GM18507 (cell line): ENCODE results near the gene PLD6.
A peak's percentile ranks its signal among the peaks of the same experiment; 100 is the strongest.

Source experiments
- DNase-seq: peaks from one replicate; pipeline ENCODE4 v3.0.0; 2011; ENCODE audit warnings: low read depth; ENCODE audit not compliant: insufficient read length; ENCODE audit errors: extremely low spot score
- FAIRE-seq: peaks from 2 replicates; lab custom pipeline; 2011; peaks lifted over from hg19 to GRCh38; lab: Jason Lieb, UNC

Gene PLD6

DNA sequence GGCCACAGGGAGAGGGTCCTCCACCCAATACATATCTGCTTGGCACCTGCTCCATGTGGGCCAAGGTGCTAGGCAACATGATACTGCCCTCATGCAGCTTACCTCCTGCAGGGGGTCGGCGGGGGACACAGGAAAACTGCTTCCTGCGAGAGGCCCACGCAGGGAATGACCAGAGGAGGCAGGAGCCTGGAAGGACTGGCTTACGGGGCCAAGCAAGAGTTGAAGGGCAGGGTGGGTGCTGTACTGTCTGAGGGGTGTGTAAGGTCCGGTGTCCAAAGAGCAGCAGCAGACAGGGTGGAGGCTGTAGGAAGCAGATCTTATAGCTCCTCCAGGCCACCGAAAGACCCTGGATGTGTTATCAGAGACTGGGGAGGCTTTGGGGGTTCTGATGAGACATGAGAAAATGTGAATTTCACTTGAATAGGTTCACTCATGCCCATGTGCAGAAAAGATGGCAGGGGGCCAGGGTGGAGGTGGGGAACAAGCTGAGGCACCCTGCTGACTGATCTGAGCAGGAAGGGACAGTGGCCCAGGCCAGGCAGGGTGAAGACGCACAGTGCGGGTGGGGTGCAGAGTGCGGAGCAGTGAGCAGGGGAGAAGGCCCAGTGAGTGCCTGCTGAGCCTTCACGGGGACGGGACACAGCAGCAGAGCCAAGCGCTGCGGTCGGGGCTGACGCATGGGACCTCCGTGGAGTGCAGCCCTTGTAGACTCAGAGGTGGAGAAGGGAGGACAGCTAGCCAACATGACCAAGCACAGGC is 22.6 kb upstream of the PLD6 start:
- FAIRE-seq (no peak), DNase-seq (no peak)

DNA sequence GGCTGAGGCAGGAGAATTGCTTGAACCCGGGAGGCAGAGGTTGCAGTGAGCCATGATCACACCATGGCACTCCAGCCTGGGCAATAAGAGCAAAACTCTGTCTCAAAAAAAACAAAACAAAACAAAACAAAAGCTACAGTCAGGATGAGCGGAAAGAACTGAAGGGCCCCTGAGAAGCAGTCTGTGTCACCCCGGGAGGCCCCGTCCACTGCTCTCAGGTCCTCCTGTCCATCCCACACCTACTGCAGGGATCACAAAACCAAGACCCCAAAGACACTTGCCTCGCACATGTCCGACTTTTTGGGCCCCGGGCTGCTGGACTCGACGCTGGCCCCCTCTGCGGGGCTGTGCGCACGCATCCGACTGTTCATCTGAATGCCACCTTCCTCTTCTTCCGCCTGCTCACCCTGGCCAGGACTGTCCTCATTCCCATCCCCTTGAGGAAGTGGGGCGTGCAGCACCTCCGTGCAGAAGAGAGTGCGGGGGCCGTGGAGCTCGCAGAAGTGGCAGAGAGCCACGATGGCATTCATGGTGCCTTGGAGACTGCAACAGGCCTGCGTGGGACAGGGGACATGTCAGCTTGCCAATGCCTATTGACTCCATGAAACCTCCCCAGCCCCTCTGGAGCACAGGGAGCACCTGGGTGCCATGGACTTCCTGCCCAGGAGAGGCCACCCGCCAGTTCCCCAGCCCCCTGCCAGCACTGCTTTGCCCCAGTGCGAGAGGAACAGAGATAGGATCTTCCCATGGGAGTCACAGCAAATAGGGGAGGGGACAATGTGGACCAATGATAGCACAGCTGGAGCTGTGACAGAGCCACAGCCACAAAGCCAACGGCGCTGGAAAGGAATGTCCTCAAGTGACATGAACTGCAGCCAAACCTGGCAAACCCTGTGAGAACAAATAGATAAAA is 21.7 kb upstream of the PLD6 start:
- no peak for DNase-seq
- no peak for FAIRE-seq

DNA sequence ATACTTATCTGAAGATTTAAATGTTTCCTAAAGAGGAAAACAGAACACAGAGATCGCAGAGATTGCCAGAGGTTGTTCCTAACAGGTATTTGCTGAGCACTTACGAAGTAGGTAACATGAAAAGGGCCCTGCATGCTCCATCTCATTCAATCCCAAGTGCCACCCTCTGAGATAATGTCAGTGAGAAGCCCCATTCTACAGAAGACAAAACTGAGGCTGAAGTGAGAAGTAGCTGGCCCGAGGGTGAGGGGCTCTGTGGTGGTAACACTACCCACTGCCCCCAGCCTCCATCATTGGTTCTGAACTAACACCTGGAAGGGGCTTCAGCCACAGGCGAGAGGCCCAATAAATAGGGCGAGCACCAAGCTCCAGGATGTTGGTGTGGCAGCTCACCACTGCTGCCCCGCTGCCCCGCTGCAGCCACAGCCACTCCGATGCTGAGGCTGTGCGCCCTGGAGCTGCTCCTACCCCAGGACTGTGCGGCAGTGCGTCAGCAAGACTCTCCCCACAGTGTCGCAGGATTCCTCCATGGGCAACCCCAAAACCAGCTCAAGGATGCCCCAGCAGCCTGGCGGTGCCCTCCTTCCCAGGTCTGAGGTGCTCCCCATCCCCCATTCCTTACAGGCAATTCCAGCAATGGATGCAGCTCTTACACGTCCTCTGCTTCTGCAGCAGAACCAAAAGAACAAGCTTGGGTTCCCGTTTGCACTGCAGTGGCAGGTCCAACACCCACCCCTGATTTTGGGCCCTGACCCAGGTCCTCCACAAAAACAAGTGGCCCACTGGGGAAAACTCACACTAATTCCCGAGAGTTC is 20.5 kb upstream of the PLD6 start:
- FAIRE-seq (no peak), DNase-seq (no peak)

GRCh38 chr17:17225901-17226300 is 19.8 kb upstream of the PLD6 start:
- DNase-seq, result no peak
- FAIRE-seq, result no peak

DNA sequence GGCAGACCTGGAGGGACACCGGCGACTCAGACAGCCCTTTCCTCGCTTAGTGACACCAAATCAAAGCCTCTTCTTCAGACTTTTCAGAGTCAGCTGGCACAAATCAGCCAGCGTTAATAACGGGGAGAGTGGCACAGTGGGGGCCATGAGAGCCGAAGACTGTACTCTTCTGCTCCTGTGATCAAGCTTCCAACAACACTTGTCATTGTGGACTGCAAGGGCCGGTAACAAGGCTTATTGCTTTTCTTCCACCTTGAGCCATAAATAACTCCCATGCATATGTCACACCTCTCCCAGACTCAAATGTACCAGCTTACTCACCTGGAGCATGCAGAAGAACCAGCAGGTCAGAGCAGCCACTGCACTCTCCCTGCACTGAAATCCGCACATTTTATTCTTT is 18.0 kb upstream of the PLD6 start:
- FAIRE-seq (no peak), DNase-seq (no peak)

GRCh38 chr17:17223736-17224135 is 17.6 kb upstream of the PLD6 start:
- FAIRE-seq (no peak), DNase-seq (no peak)

DNA sequence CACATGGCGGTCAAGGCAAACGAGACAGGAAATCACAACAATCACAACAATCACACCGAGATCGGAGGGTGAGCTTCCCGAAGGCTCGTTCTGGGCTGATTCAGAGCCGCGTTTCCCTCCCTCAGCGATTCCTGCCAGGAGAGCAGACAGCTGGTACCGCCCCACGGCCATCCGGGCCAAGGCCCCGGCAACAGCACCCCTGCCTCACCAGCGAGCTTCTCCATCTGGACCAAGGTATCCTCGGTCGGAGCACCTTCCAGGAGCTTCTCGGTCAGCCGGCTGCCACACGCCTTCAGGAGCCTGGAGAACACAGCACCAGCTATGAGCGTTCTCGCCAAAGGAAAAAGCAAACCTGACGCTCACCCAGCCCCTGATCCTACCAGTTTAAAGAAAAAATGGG is 15.2 kb upstream of the PLD6 start:
- FAIRE-seq (no peak), DNase-seq (no peak)

GRCh38 chr17:17220529-17220928 is 14.4 kb upstream of the PLD6 start:
- no peak for DNase-seq
- FAIRE-seq, result no peak

- FAIRE-seq (no peak), DNase-seq (no peak)
These were observed 11.9 kb upstream of the PLD6 start for GRCh38 chr17:17217995-17218394.

DNA sequence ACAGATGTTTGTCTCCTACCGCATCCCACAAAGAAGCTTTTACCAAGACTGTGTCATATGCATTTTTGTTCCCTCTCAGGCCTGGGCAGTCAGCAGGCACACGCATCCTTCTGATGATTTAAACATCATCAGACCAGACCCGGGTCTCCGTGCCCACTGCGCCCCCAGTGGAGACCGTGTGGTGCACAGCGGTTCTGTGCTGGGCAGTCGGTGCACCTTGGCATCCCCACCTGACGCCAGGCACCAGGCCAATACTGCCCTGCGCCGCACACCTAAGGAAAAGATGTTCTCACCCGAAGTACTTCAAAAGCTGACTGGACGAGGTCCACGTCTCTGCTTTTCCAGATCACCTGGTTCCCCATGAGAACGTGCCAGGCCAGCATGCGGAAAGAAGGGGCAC is 10.6 kb upstream of the PLD6 start:
- DNase-seq (no peak), FAIRE-seq (no peak)

- DNase-seq, result no peak
- FAIRE-seq, result no peak
These were observed 10.1 kb upstream of the PLD6 start for GRCh38 chr17:17216236-17216635.

GRCh38 chr17:17215575-17215974 is 9.4 kb upstream of the PLD6 start:
- DNase-seq (no peak), FAIRE-seq (no peak)

- FAIRE-seq (no peak), DNase-seq (no peak)
These were observed 8.7 kb upstream of the PLD6 start for GRCh38 chr17:17214646-17215436.

DNA sequence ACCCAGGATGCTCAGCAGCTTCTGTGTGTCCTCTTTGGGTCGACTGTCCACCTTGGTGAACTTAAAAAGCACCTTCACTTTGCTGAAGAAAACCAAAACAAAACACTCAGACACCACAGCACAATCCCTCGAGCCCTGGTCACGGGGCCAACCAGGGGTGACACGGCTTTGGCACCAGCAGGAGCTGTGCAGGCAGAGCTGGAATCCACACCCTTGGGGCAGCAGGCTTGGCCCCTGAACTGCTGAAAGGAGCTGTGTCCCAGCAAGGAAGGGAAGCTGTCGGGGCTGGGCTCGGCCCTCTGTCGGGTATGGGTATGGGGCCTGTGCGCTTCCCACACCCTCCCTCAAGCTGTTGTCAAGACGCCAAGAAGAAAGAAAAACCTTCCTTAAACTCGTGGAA is 7.6 kb upstream of the PLD6 start:
- DNase-seq (no peak), FAIRE-seq (no peak)

DNA sequence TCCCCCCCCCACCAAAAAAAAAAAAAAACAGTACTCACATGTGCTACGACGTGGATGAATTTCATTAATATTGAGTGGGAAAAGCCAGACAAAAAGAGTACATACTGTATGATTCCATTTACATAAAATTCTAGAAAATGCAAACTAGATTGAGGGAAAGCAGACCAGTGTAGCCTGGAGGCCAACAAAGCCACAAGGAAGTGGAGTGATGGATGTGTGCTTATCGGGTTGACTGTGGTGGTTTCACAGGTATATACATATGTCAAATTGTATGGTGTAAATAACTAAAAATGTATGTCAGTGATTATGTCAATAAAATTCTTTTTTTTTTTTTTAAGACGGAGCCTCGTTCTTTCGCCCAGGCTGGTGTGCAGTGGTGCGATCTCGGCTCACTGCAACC is 1.9 kb upstream of the PLD6 start:
- no peak for DNase-seq
- FAIRE-seq, result no peak

DNA sequence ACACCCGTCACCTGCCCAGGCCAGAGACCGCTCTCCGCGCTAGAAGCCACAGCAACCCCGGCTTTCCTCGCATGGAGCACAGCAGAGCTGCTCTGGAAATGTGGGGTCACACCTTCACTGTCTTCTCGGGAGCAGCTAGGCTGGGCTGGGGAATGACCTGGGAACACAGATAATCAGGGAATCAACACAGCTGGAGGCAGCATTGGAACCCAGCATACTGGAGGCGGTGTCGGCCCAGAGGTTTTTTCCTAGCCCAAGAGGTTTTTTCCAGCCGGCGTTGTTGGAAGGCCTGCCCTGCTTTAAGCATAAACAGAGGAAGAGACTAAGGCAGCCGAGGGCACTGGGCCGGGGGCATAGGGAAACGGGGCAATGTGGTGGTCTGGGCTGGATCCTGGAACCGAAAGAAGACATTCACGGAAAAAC is 791 bp upstream of the PLD6 start:
- no peak for FAIRE-seq

DNA sequence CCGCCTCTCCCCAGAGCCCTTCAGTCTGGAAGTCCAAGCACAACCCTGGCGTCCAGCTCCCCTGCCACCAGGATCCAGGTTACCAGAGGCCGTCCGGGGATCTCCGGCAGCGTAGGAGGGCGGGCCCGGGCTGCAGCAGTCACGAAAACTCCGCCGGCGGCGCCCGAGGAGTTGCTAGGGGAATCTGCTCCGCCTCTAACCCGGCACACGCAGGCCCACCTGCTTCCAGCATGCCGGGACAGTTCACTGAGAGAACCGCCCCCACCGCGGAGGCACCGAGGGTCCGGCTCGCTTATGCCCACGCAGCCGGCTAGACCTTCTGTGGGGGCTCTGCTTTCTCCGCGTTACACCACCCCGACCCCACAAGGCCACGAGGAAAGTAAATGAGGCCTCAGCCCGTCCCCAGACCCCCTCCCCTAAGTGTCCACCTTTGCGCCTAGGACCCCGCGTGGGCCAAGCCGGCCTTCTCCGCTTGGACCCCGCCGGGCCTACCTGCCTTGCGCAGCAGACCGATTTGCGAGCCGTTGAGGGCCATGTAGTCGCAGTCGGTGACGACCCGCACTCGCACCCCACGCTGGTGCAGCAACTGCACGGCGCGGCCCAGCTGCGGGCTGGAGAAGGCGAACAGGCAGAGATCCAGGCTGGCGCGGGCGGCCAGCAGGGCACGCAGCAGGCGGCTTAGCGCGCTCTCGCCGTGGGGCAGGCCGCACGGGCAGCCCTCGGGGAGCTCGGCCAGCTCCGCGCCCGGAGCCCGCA is 587 bp downstream of the PLD6 start:
- peak; percentile 67 for FAIRE-seq
- peak; percentile 43 for DNase-seq

More for the DNA sequence above, 791 bp upstream of the PLD6 start:
- DNase-seq, result no peak

DNA sequence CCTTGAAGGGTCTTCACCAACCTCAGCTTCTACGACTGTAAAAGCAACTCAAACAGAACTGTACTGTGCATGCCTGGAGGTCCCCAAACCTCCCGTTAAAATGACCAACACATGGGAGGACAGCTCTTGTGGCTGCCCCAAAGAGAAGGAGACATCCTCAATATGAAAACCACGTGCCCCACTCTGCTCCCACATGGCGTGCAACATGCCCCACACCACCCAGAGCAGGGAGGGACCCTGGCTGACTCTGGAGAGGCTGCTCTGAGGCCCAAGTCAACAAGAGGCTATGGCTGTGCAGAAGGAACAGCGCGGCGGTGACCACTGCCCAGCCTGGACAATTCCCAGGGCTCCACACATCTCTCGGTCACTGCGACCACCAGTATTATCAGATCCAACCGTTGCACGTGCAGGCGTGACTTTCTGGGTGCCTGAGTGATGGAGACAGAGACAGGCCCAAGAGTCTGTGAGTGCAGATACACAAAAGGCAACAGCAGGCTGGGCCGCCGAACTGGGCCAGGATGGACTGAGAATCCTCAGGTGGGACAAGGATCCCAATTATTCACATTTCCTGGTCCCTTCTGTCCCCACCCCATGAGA is 1.4 kb downstream of the PLD6 start:
- no peak for DNase-seq
- no peak for FAIRE-seq
